ENCODE results near the gene PCBP3.
"Not testable (repeated sequence)": the region's sequence is repeated elsewhere in the genome, so short reads cannot be mapped to it uniquely, and the experiment has no call there.

- TF ChIP-seq CTCF (IDR thresholded peaks at IDR 0.05; ENCODE audit: low read depth, low read length); POLR2A (IDR thresholded peaks at IDR 0.05; ENCODE audit: extremely low read depth, insufficient read length); MAX (IDR thresholded peaks at IDR 0.05; ENCODE audit: low read depth, low read length): not testable (repeated sequence)
Observed at GRCh38 chr21:45815781-45816180, 172.3 kb downstream of the PCBP3 start.
